ENCODE results near the gene KRTAP22-2. TPM values are rescaled to one million over a fixed set of nuclear protein-coding genes. Genes with fewer than 3 reads are reported as not detected.

Gene KRTAP22-2
- total and polyA plus RNA-seq, 2 of the 8 experiments (the other 6 are each of a cell fraction or from before 2014, with no cell fraction given), result not detected

GRCh38 chr21:30620080-30620479, 29.9 kb upstream of the KRTAP22-2 start (continued):
- no peak for TF ChIP-seq RAD21 (IDR thresholded peaks at IDR 0.05 in 1 of 2, conservative IDR thresholded peaks at IDR 0.05 in 1 of 2; ENCODE audit: low read depth in 2 of 2, low read length in 2 of 2)
- TF ChIP-seq TCF12 (IDR thresholded peaks at IDR 0.05; ENCODE audit: low read depth, low read length), result no peak
- no peak for TF ChIP-seq RFX5 (IDR thresholded peaks at IDR 0.05; ENCODE audit: borderline replicate concordance, low read depth, low read length)
